ENCODE results near the gene HOGA1.
"Not testable (repeated sequence)": the region's sequence is repeated elsewhere in the genome, so short reads cannot be mapped to it uniquely, and the experiment has no call there.

HOGA1 gene

GRCh38 chr10:97551271-97551670 lies 32.9 kb upstream of the HOGA1 start:
- Mint-ChIP-seq H3K27me3 (ENCODE audit: low read depth) (no peaks in the 10 kb centered on the region), H3K9me3 (peaks cover 7% of the 10 kb centered on the region), H3K36me3 (ENCODE audit: low read depth) (peaks cover 7% of the 10 kb centered on the region)

GRCh38 chr10:97553575-97554031 lies 30.6 kb upstream of the HOGA1 start:
- H3K27me3 Mint-ChIP-seq (ENCODE audit: low read depth), result no peaks in the 10 kb centered on the region
- TF ChIP-seq CTCF (IDR thresholded peaks at IDR 0.05; ENCODE audit: unreplicated experiment in 3 of 3), result peak; percentile 73 to 80 (median 75)
- H3K4me1 Mint-ChIP-seq, result peaks cover 30% of the 10 kb centered on the region
- H3K36me3 Mint-ChIP-seq (ENCODE audit: low read depth), result peaks cover 7% of the 10 kb centered on the region
- no peak overlapping the region for H3K4me3 Mint-ChIP-seq
- H3K9me3 Mint-ChIP-seq, result peaks cover 7% of the 10 kb centered on the region
- peak overlapping the region; percentile 6 to 38 (median 36) for H3K27ac Mint-ChIP-seq

More at GRCh38 chr10:97551271-97551670, 32.9 kb upstream of the HOGA1 start:
- Mint-ChIP-seq H3K4me1 (peaks cover 49% of the 10 kb centered on the region), H3K4me3 (no peak overlapping the region), H3K27ac (peak overlapping the region; percentile 56 to 88 (median 83))
- no peak for TF ChIP-seq CTCF (IDR thresholded peaks at IDR 0.05; ENCODE audit: unreplicated experiment in 3 of 3)

GRCh38 chr10:97554336-97554735 lies 29.9 kb upstream of the HOGA1 start:
- peaks cover 25% of the 10 kb centered on the region for H3K4me1 Mint-ChIP-seq
- not testable (repeated sequence) for H3K27me3 Mint-ChIP-seq (ENCODE audit: low read depth); H3K4me3 Mint-ChIP-seq; H3K27ac Mint-ChIP-seq; H3K9me3 Mint-ChIP-seq; H3K36me3 Mint-ChIP-seq (ENCODE audit: low read depth)

GRCh38 chr10:97555541-97555940 lies 28.6 kb upstream of the HOGA1 start:
- not testable (repeated sequence) for H3K27ac Mint-ChIP-seq; H3K27me3 Mint-ChIP-seq (ENCODE audit: low read depth); H3K9me3 Mint-ChIP-seq; H3K36me3 Mint-ChIP-seq (ENCODE audit: low read depth); H3K4me3 Mint-ChIP-seq
- peaks cover 13% of the 10 kb centered on the region for H3K4me1 Mint-ChIP-seq

GRCh38 chr10:97560731-97561381 lies 23.3 kb upstream of the HOGA1 start:
- peak overlapping the region in 1 of 3 experiments; percentile 26 for H3K27ac Mint-ChIP-seq
- not testable (repeated sequence) for H3K9me3 Mint-ChIP-seq

GRCh38 chr10:97561386-97562077 lies 22.7 kb upstream of the HOGA1 start:
- H3K4me1 Mint-ChIP-seq; H3K4me3 Mint-ChIP-seq; H3K9me3 Mint-ChIP-seq; H3K36me3 Mint-ChIP-seq (ENCODE audit: low read depth); H3K27me3 Mint-ChIP-seq (ENCODE audit: low read depth): not testable (repeated sequence)
- peak overlapping the region in 1 of 3 experiments; percentile 26 for H3K27ac Mint-ChIP-seq

More at GRCh38 chr10:97560731-97561381, 23.3 kb upstream of the HOGA1 start:
- not testable (repeated sequence) for H3K4me1 Mint-ChIP-seq; H3K4me3 Mint-ChIP-seq; H3K27me3 Mint-ChIP-seq (ENCODE audit: low read depth); H3K36me3 Mint-ChIP-seq (ENCODE audit: low read depth)

- H3K27ac Mint-ChIP-seq; H3K4me3 Mint-ChIP-seq; H3K36me3 Mint-ChIP-seq (ENCODE audit: low read depth); H3K27me3 Mint-ChIP-seq (ENCODE audit: low read depth); H3K4me1 Mint-ChIP-seq; H3K9me3 Mint-ChIP-seq: not testable (repeated sequence)
These were observed 21.9 kb upstream of the HOGA1 start for GRCh38 chr10:97562329-97562728.

- Mint-ChIP-seq H3K27me3 (ENCODE audit: low read depth) (peaks cover 3% of the 10 kb centered on the region), H3K27ac (no peak overlapping the region), H3K4me1 (no peaks in the 10 kb centered on the region), H3K4me3 (no peak overlapping the region), H3K36me3 (ENCODE audit: low read depth) (no peaks in the 10 kb centered on the region), H3K9me3 (no peaks in the 10 kb centered on the region)
- TF ChIP-seq CTCF (IDR thresholded peaks at IDR 0.05; ENCODE audit: unreplicated experiment in 3 of 3), result no peak
These were observed 20.9 kb upstream of the HOGA1 start for GRCh38 chr10:97563337-97563736.
